ENCODE data around the gene ANAPC2. TPM values are rescaled to one million over a fixed set of nuclear protein-coding genes. Genes with fewer than 3 reads are reported as not detected.

ANAPC2 gene
- total RNA-seq, 2 donors from 2014 or later, result 56.9 to 63.5 TPM

- DNase-seq (no peak), ATAC-seq (replicated peaks in 1 of 2) (no peak)
- Mint-ChIP-seq H3K27me3 (ENCODE audit: low read depth) (peaks cover 4% of the 10 kb centered on the region), H3K4me3 (no peak overlapping the region), H3K27ac (no peak overlapping the region), H3K36me3 (ENCODE audit: insufficient read depth in 2 of 2) (no peaks in the 10 kb centered on the region), H3K4me1 (ENCODE audit: low read depth) (peaks cover 7% of the 10 kb centered on the region), H3K9me3 (no peaks in the 10 kb centered on the region)
These were observed 40.1 kb downstream of the ANAPC2 start for GRCh38 chr9:137148242-137148641.

- Mint-ChIP-seq H3K9me3 (no peaks in the 10 kb centered on the region), H3K27me3 (ENCODE audit: low read depth) (peaks cover 4% of the 10 kb centered on the region), H3K4me3 (no peak overlapping the region), H3K36me3 (ENCODE audit: insufficient read depth in 2 of 2) (no peaks in the 10 kb centered on the region), H3K4me1 (ENCODE audit: low read depth) (peaks cover 7% of the 10 kb centered on the region), H3K27ac (no peak overlapping the region)
- ATAC-seq (replicated peaks in 1 of 2) (no peak), DNase-seq (no peak)
These were observed 40.6 kb downstream of the ANAPC2 start for GRCh38 chr9:137147793-137148160.

GRCh38 chr9:137147091-137147792, 41.1 kb downstream of the ANAPC2 start:
- Mint-ChIP-seq H3K27me3 (ENCODE audit: low read depth) (peaks cover 10% of the 10 kb centered on the region), H3K4me3 (no peak overlapping the region), H3K27ac (no peak overlapping the region), H3K36me3 (ENCODE audit: insufficient read depth in 2 of 2) (no peaks in the 10 kb centered on the region), H3K4me1 (ENCODE audit: low read depth) (peaks cover 7% of the 10 kb centered on the region), H3K9me3 (no peaks in the 10 kb centered on the region)
- no peak for DNase-seq
- ATAC-seq (replicated peaks in 1 of 2), result no peak

- Mint-ChIP-seq H3K36me3 (ENCODE audit: insufficient read depth in 2 of 2) (no peaks in the 10 kb centered on the region), H3K27me3 (ENCODE audit: low read depth) (peaks cover 17% of the 10 kb centered on the region), H3K4me1 (ENCODE audit: low read depth) (peaks cover 6% of the 10 kb centered on the region), H3K4me3 (no peak overlapping the region), H3K9me3 (no peaks in the 10 kb centered on the region), H3K27ac (no peak overlapping the region)
- no peak for ATAC-seq (replicated peaks in 1 of 2)
- no peak for DNase-seq
These were observed 41.8 kb downstream of the ANAPC2 start for GRCh38 chr9:137146527-137146918.

- Mint-ChIP-seq H3K27ac (no peak overlapping the region), H3K27me3 (ENCODE audit: low read depth) (peaks cover 17% of the 10 kb centered on the region), H3K9me3 (no peaks in the 10 kb centered on the region), H3K4me3 (no peak overlapping the region), H3K36me3 (ENCODE audit: insufficient read depth in 2 of 2) (no peaks in the 10 kb centered on the region), H3K4me1 (ENCODE audit: low read depth) (peaks cover under 1% of the 10 kb centered on the region)
- no peak for ATAC-seq (replicated peaks in 1 of 2)
- DNase-seq, result no peak
These were observed 42.4 kb downstream of the ANAPC2 start for GRCh38 chr9:137145731-137146526.

GRCh38 chr9:137143459-137143858, 44.9 kb downstream of the ANAPC2 start:
- Mint-ChIP-seq H3K9me3 (no peaks in the 10 kb centered on the region), H3K36me3 (ENCODE audit: insufficient read depth in 2 of 2) (no peaks in the 10 kb centered on the region), H3K27me3 (ENCODE audit: low read depth) (peaks cover 37% of the 10 kb centered on the region), H3K27ac (no peak overlapping the region), H3K4me3 (no peak overlapping the region), H3K4me1 (ENCODE audit: low read depth) (peaks cover 2% of the 10 kb centered on the region)
- DNase-seq (no peak), ATAC-seq (replicated peaks in 1 of 2) (no peak)

GRCh38 chr9:137141976-137142936, 46.1 kb downstream of the ANAPC2 start:
- no peak for DNase-seq
- Mint-ChIP-seq H3K36me3 (ENCODE audit: insufficient read depth in 2 of 2) (no peaks in the 10 kb centered on the region), H3K4me1 (ENCODE audit: low read depth) (peaks cover 11% of the 10 kb centered on the region), H3K9me3 (no peaks in the 10 kb centered on the region), H3K4me3 (no peak overlapping the region), H3K27me3 (ENCODE audit: low read depth) (peaks cover 48% of the 10 kb centered on the region), H3K27ac (no peak overlapping the region)
- no peak for ATAC-seq (replicated peaks in 1 of 2)

GRCh38 chr9:137141050-137141810, 47.1 kb downstream of the ANAPC2 start:
- H3K4me1 Mint-ChIP-seq (ENCODE audit: low read depth), result peaks cover 11% of the 10 kb centered on the region
- ATAC-seq (replicated peaks in 1 of 2) (no peak), DNase-seq (no peak)

GRCh38 chr9:137140151-137141012, 48.0 kb downstream of the ANAPC2 start:
- H3K27ac Mint-ChIP-seq, result no peak overlapping the region
- no peaks in the 10 kb centered on the region for H3K36me3 Mint-ChIP-seq (ENCODE audit: insufficient read depth in 2 of 2)
- H3K4me1 Mint-ChIP-seq (ENCODE audit: low read depth), result peaks cover 11% of the 10 kb centered on the region
- no peak for ATAC-seq (replicated peaks in 1 of 2)
- H3K4me3 Mint-ChIP-seq, result no peak overlapping the region
- H3K27me3 Mint-ChIP-seq (ENCODE audit: low read depth), result peaks cover 60% of the 10 kb centered on the region
- no peaks in the 10 kb centered on the region for H3K9me3 Mint-ChIP-seq
- no peak for DNase-seq

More at GRCh38 chr9:137141050-137141810, 47.1 kb downstream of the ANAPC2 start:
- Mint-ChIP-seq H3K36me3 (ENCODE audit: insufficient read depth in 2 of 2) (no peaks in the 10 kb centered on the region), H3K9me3 (no peaks in the 10 kb centered on the region), H3K4me3 (no peak overlapping the region), H3K27ac (no peak overlapping the region), H3K27me3 (ENCODE audit: low read depth) (peaks cover 52% of the 10 kb centered on the region)

- Mint-ChIP-seq H3K9me3 (no peaks in the 10 kb centered on the region), H3K27ac (no peak overlapping the region), H3K27me3 (ENCODE audit: low read depth) (peaks cover 65% of the 10 kb centered on the region), H3K4me1 (ENCODE audit: low read depth) (peaks cover 11% of the 10 kb centered on the region), H3K4me3 (no peak overlapping the region), H3K36me3 (ENCODE audit: insufficient read depth in 2 of 2) (no peaks in the 10 kb centered on the region)
- ATAC-seq (replicated peaks in 1 of 2) (no peak), DNase-seq (no peak)
These were observed 48.8 kb downstream of the ANAPC2 start for GRCh38 chr9:137139468-137140150.

GRCh38 chr9:137138722-137139467, 49.5 kb downstream of the ANAPC2 start, which contains the start of gene GRIN1:
Gene GRIN1, plus strand, starts transcription at chr9:137139154. Its CDS starts 333 bp downstream, at chr9:137139487.
- Mint-ChIP-seq H3K9me3 (no peaks in the 10 kb centered on the region), H3K36me3 (ENCODE audit: insufficient read depth in 2 of 2) (no peaks in the 10 kb centered on the region), H3K4me1 (ENCODE audit: low read depth) (peaks cover 11% of the 10 kb centered on the region), H3K27me3 (ENCODE audit: low read depth) (peaks cover 67% of the 10 kb centered on the region), H3K4me3 (no peak within 1 kb of the TSS), H3K27ac (no peak within 1 kb of the TSS)
- peak; percentile 61 to 67 for ATAC-seq (replicated peaks in 1 of 2)
- peak; percentile 43 to 48 for DNase-seq

Data from activated T-cell treated with anti-CD3 and anti-CD28 coated beads, Interleukin-2, amount 50 U/mL, for 72 hours (primary cell).